ENCODE measurements around the gene NPAS3.

Gene NPAS3

DNA sequence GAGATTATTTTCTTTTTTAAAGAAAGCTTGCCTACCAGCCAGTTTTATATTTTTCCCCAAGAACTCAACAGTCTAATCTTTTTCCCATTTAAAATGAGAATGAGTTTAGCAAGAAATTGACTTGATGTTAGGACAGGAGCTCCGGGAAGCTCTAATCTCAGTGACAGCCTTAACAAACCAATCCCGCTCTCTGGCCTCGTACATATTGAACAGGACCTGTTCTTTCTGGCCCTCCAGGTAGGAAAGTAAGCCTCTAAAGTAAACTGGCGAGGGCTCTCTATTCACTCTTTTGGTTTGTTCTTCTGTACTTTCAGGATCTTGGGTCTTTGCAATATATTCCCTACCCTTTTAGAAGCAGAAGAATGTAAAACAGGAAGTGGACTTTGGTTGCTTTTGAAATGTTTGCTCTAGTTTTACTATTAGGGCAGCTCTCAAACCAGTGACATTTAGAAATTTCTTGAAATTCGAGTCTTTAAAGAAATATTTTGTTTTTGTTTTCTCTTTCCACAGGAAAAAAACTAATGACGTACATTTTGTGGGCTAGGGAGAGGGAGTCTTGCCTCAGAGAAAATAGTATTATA is 17.9 kb upstream of the NPAS3 start:
- Histone ChIP-seq H3K27ac (ENCODE audit: low read depth, low read length) (no peak overlapping the region), H3K9me3 (ENCODE audit: control insufficient read depth in 5 of 5, low read length in 5 of 5) (no peaks in the 10 kb centered on the region), H3K27me3 (ENCODE audit: control insufficient read depth in 5 of 5, insufficient read depth in 4 of 5, low read length in 5 of 5) (no peaks in the 10 kb centered on the region), H3K4me1 (ENCODE audit: control insufficient read depth in 5 of 5, insufficient read depth in 5 of 5, low read length in 5 of 5) (no peaks in the 10 kb centered on the region), H3K4me3 (ENCODE audit: low read depth in 1 of 5, low read length in 5 of 5) (no peak overlapping the region), H3K36me3 (ENCODE audit: control insufficient read depth in 5 of 5, insufficient read depth in 5 of 5, low read length in 5 of 5) (no peaks in the 10 kb centered on the region), H3K9ac (ENCODE audit: low read length in 5 of 5) (no peak overlapping the region)

DNA sequence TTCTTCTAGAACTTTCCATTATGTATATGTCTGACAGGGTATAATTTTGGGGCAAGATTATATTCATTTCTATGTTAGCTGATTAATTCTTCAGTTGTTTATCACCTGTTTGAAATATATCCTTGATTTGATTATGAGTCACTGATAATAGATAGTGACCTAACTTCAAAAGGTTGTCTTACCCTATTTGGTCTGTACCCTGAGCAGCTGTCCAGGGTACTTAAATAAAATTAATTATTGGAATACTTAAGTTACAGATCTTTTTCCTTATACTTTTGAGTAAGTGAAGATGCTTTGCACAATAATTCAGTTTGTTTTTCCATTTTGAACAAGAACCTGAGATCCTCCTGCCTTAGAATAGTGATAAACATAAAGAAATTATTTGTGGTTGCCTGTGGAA is 13.2 kb upstream of the NPAS3 start:
- H3K36me3 ChIP-seq (ENCODE audit: control insufficient read depth in 5 of 5, insufficient read depth in 5 of 5, low read length in 5 of 5), result no peaks in the 10 kb centered on the region
- H3K4me3 ChIP-seq (ENCODE audit: low read depth in 1 of 5, low read length in 5 of 5), result no peak overlapping the region
- H3K9me3 ChIP-seq (ENCODE audit: control insufficient read depth in 5 of 5, low read length in 5 of 5), result no peaks in the 10 kb centered on the region
- peaks cover 0 to 8% (median under 1%) of the 10 kb centered on the region in 5 donors for H3K27me3 ChIP-seq (ENCODE audit: control insufficient read depth in 5 of 5, insufficient read depth in 4 of 5, low read length in 5 of 5)
- H3K4me1 ChIP-seq (ENCODE audit: control insufficient read depth in 5 of 5, insufficient read depth in 5 of 5, low read length in 5 of 5), result no peaks in the 10 kb centered on the region
- H3K27ac ChIP-seq (ENCODE audit: low read depth, low read length), result no peak overlapping the region
- H3K9ac ChIP-seq (ENCODE audit: low read length in 5 of 5), result no peak overlapping the region

DNA sequence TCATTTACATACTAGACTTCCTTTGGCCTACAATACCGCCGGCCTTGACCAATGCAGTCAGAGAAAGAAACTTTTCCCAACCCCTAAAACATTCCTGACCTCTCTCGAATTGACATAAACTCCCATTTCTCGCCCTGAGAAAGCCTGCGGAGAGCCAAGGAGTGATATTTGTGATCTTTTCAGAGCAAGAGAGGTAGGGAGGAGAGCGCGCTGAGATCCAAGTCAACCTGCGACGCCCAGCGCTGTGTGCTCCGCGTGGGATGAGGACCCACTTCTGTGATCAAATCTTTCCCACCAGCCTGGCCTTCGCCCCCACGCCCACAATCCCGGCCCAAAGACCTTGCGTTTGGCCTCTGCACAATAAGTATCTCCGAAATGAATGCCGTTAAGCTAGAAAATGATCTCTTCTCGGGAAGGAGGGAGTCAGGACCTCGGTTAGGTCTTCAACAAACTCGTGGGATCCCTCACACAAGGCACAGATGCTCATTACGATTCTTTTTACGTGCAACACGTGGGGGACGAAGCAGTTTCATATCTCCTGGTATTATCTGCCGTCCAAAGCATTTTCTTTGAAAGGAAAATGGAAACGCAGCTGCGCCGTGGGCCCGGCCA is 6.3 kb upstream of the NPAS3 start:
- peaks cover 0 to 30% (median 25%) of the 10 kb centered on the region in 5 donors for H3K4me1 ChIP-seq (ENCODE audit: control insufficient read depth in 5 of 5, insufficient read depth in 5 of 5, low read length in 5 of 5)
- H3K9ac ChIP-seq (ENCODE audit: low read length in 5 of 5), result no peak overlapping the region
- H3K36me3 ChIP-seq (ENCODE audit: control insufficient read depth in 5 of 5, insufficient read depth in 5 of 5, low read length in 5 of 5), result no peaks in the 10 kb centered on the region
- H3K27ac ChIP-seq (ENCODE audit: low read depth, low read length), result no peak overlapping the region
- peaks cover 13 to 51% (median 35%) of the 10 kb centered on the region in 5 donors for H3K27me3 ChIP-seq (ENCODE audit: control insufficient read depth in 5 of 5, insufficient read depth in 4 of 5, low read length in 5 of 5)
- H3K4me3 ChIP-seq (ENCODE audit: low read depth in 1 of 5, low read length in 5 of 5), result peak overlapping the region in 4 of 5 donors; percentile 62 to 69 (median 65)
- no peaks in the 10 kb centered on the region for H3K9me3 ChIP-seq (ENCODE audit: control insufficient read depth in 5 of 5, low read length in 5 of 5)

DNA sequence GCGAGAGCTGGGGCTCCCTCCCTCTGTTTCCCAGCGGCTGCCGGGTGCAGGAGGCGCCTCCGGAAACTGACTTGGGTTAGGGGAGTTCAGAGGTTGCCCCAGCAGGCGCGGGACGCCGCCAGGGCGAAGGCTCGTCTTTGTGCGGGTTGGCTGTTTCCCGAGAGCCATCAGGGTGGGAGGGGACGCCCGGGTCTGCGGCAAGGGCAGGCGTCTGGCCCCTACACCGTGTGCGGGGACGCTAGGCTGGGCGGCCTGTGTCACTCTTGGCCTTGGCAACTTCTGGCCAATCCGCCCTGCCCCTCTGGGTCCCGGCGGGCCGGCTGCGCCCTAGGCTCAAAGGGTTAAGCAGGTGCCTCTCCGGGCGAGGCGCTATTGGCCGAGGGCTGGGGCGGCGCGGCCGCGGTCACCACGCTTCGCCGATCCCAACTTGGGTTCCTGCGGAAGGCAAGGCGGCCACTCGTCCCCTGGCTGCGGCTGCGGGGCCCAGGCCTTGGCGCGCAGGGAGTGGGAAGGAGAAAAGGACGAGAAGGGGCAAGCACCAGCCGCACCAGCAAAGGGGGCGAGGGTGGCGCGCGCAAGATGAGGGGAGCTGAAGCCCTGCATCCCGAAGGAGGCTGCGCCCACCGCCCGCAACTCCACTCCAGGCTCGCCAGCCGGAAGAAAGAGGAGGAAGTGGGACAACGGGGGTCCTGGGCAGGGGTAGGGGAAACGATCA is 5.6 kb upstream of the NPAS3 start:
- H3K4me1 ChIP-seq (ENCODE audit: control insufficient read depth in 5 of 5, insufficient read depth in 5 of 5, low read length in 5 of 5), result peaks cover 0 to 34% (median 28%) of the 10 kb centered on the region in 5 donors

DNA sequence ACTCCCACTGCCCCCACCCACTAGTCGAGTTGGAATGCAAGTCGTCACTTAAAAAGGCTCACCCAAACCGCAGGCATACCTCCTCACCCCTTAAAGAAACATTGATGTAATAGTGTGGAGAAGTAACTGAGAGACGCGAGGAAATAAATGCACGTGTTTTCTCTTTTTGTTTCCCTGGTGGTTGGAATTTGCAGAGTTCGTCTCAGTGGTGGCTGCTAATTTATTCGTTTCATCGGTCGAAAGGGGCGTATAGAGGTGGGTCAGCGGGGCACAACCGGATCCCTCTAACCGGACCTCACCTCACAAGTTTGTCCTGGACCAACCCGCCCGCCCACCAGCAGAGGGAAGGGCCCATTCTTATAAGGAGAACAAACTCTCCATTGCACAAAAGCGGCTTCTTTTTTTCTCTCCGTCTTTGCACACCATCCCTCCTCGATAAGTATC is 5.0 kb upstream of the NPAS3 start:
- H3K27ac ChIP-seq (ENCODE audit: low read depth, low read length), result no peak overlapping the region
- H3K4me3 ChIP-seq (ENCODE audit: low read depth in 1 of 5, low read length in 5 of 5), result peak overlapping the region; percentile 58 to 69 (median 65)
- peaks cover 13 to 51% (median 33%) of the 10 kb centered on the region in 5 donors for H3K27me3 ChIP-seq (ENCODE audit: control insufficient read depth in 5 of 5, insufficient read depth in 4 of 5, low read length in 5 of 5)
- H3K9ac ChIP-seq (ENCODE audit: low read length in 5 of 5), result peak overlapping the region in 2 of 5 donors; percentile 35 to 43
- H3K4me1 ChIP-seq (ENCODE audit: control insufficient read depth in 5 of 5, insufficient read depth in 5 of 5, low read length in 5 of 5), result peaks cover 0 to 36% (median 32%) of the 10 kb centered on the region in 5 donors
- H3K9me3 ChIP-seq (ENCODE audit: control insufficient read depth in 5 of 5, low read length in 5 of 5), result no peaks in the 10 kb centered on the region
- no peaks in the 10 kb centered on the region for H3K36me3 ChIP-seq (ENCODE audit: control insufficient read depth in 5 of 5, insufficient read depth in 5 of 5, low read length in 5 of 5)

More for the DNA sequence above, 5.6 kb upstream of the NPAS3 start:
- H3K27me3 ChIP-seq (ENCODE audit: control insufficient read depth in 5 of 5, insufficient read depth in 4 of 5, low read length in 5 of 5), result peaks cover 13 to 51% (median 35%) of the 10 kb centered on the region in 5 donors
- H3K9ac ChIP-seq (ENCODE audit: low read length in 5 of 5), result peak overlapping the region in 2 of 5 donors; percentile 35 to 43
- no peak overlapping the region for H3K27ac ChIP-seq (ENCODE audit: low read depth, low read length)
- H3K36me3 ChIP-seq (ENCODE audit: control insufficient read depth in 5 of 5, insufficient read depth in 5 of 5, low read length in 5 of 5), result no peaks in the 10 kb centered on the region
- peak overlapping the region; percentile 58 to 69 (median 65) for H3K4me3 ChIP-seq (ENCODE audit: low read depth in 1 of 5, low read length in 5 of 5)
- H3K9me3 ChIP-seq (ENCODE audit: control insufficient read depth in 5 of 5, low read length in 5 of 5), result no peaks in the 10 kb centered on the region

DNA sequence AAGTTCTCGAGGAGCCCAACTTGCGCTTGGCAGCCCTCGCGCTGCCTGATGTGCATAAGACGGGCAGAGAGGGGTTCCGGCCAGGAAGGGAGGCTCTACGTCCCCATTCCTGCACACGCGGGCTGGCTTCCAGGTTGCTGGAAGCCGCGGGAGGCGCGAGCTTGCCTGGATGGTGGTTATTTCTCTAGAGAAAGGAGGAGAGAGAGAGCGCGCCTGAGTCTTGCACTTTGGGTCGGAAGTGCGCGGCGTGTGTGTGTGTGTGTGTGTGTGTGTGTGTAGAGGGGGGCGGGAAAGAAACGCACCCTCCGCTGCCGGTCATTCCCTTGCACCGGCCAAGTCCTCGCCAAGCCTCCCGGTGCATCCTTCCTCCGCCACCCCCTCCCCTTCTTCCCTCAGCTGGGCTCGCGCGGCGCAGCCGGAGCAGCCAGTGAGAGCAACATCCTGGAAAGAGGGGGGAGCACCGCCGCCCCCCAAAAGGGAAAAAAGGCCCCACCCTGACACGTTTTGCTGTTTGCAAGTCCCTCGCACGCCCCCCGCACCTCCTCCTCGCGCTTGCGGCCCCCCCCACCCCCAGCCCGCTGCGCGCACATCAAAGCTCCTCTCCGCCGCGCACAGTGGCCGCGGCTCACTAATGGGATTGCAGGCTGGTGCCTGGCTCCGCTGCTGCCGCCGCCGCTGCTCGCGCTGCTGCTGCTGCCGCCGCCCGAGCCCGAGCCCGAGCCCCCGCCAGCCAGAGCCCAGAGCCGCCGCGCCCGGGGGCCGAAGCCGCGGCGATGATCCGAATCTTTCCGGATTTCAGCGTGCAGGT is 4.4 kb upstream of the NPAS3 start:
- peaks cover 0 to 36% (median 32%) of the 10 kb centered on the region in 5 donors for H3K4me1 ChIP-seq (ENCODE audit: control insufficient read depth in 5 of 5, insufficient read depth in 5 of 5, low read length in 5 of 5)
- H3K36me3 ChIP-seq (ENCODE audit: control insufficient read depth in 5 of 5, insufficient read depth in 5 of 5, low read length in 5 of 5), result no peaks in the 10 kb centered on the region
- H3K27me3 ChIP-seq (ENCODE audit: control insufficient read depth in 5 of 5, insufficient read depth in 4 of 5, low read length in 5 of 5), result peaks cover 13 to 51% (median 32%) of the 10 kb centered on the region in 5 donors
- H3K9me3 ChIP-seq (ENCODE audit: control insufficient read depth in 5 of 5, low read length in 5 of 5), result no peaks in the 10 kb centered on the region
- H3K4me3 ChIP-seq (ENCODE audit: low read depth in 1 of 5, low read length in 5 of 5), result peak overlapping the region; percentile 58 to 69 (median 65)
- no peak overlapping the region for H3K9ac ChIP-seq (ENCODE audit: low read length in 5 of 5)
- no peak overlapping the region for H3K27ac ChIP-seq (ENCODE audit: low read depth, low read length)

DNA sequence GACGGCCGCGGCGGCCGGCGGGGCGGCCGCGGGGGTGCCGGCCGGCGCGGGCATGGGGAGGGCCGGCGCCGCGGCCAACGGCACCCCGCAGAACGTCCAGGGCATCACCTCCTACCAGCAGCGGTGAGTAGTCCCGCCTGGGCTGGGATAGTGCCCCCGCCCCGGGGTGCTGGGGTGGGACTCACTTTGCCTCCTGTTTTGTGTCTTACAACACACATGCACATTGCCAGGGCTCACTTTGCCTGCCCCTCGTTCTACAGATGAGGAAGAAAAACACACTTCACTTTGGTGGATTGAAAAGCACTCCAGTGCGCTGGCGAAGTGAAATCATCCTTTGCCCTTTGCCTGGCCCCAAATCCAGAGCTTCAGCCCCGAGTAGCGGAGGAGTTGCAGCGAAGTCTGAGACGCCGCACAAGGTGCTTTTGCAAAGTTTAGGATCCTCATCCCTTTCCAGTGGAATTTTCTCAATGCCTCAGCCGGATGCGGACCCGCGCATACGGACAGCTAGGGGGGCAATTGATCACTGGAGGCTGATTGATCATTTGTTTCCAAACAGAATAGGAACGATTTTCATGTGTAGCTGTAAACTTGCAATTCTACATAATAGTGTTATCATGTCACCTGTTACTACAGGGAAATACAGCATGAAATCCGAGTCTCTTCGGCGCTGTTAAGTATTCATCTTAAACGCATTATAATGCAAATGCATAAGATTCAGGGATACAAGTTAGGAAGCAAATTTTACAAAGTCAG is 3.6 kb upstream of the NPAS3 start:
- peak overlapping the region; percentile 26 to 69 (median 56) for H3K4me3 ChIP-seq (ENCODE audit: low read depth in 1 of 5, low read length in 5 of 5)
- H3K9me3 ChIP-seq (ENCODE audit: control insufficient read depth in 5 of 5, low read length in 5 of 5), result no peaks in the 10 kb centered on the region
- H3K27ac ChIP-seq (ENCODE audit: low read depth, low read length), result no peak overlapping the region
- peaks cover under 1 to 39% (median 34%) of the 10 kb centered on the region in 5 donors for H3K4me1 ChIP-seq (ENCODE audit: control insufficient read depth in 5 of 5, insufficient read depth in 5 of 5, low read length in 5 of 5)
- peak overlapping the region in 1 of 5 donors; percentile 3 for H3K9ac ChIP-seq (ENCODE audit: low read length in 5 of 5)
- H3K27me3 ChIP-seq (ENCODE audit: control insufficient read depth in 5 of 5, insufficient read depth in 4 of 5, low read length in 5 of 5), result peaks cover 13 to 51% (median 32%) of the 10 kb centered on the region in 5 donors
- no peaks in the 10 kb centered on the region for H3K36me3 ChIP-seq (ENCODE audit: control insufficient read depth in 5 of 5, insufficient read depth in 5 of 5, low read length in 5 of 5)

DNA sequence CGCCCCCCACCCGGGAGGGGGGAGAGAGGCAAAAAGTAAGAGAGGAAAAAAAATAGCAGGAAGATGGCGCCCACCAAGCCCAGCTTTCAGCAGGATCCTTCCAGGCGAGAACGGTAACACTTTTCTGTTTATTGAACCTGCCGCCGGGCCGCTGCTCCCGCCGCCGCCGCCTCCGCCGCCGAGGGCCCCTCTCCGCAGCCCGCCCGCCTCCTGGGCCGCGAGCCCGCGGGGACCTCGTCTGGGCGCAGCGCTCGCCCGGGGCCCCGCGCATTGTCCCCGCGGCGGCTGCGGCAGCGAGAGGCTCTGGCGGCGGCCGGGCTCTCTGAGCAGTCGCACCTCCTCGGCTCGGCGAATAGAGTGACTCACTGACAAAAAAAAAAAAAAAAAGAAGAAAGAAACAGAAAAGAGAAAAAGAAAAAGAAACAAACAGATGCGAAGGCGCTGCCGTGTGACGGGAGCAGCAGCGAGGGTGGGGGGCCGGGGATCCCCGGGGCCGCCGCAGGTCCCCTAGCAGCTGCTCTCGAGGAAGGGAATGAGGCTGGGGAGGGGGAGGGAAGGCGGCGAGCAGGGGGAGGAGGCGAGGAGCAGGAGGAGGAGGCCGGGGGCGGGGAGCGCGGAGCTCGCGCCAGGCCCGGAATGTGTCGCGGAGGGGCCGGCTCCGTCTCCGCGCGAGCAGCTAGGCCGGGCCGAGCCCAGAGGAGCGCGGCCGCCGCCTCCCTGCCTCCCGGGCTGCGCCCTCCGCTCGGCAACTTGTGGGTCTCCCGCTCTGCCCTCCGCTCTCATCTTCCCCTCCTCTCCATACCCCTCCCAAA is 781 bp downstream of the NPAS3 start:
- Histone ChIP-seq H3K4me3 (ENCODE audit: low read depth in 1 of 5, low read length in 5 of 5) (peak overlapping the region; percentile 52 to 79 (median 71)), H3K27ac (ENCODE audit: low read depth, low read length) (peak overlapping the region; percentile 69), H3K36me3 (ENCODE audit: control insufficient read depth in 5 of 5, insufficient read depth in 5 of 5, low read length in 5 of 5) (no peaks in the 10 kb centered on the region), H3K4me1 (ENCODE audit: control insufficient read depth in 5 of 5, insufficient read depth in 5 of 5, low read length in 5 of 5) (peaks cover 3 to 24% (median 21%) of the 10 kb centered on the region in 5 donors), H3K27me3 (ENCODE audit: control insufficient read depth in 5 of 5, insufficient read depth in 4 of 5, low read length in 5 of 5) (peaks cover 0 to 17% (median 14%) of the 10 kb centered on the region in 5 donors), H3K9me3 (ENCODE audit: control insufficient read depth in 5 of 5, low read length in 5 of 5) (no peaks in the 10 kb centered on the region), H3K9ac (ENCODE audit: low read length in 5 of 5) (peak overlapping the region; percentile 53 to 78 (median 60))
